BE2C (cell line): ENCODE results near the gene LYSMD3.

Source experiments
- DNase-seq: peaks from one replicate; pipeline ENCODE4 v3.0.0-alpha.2; 2020
- H3K27me3 ChIP-seq: fragments of 250-450 bp; sonication (Bioruptor Pico); 2 replicates; pipeline ENCODE4 v1.5.1; 2020; ENCODE audit warnings: mild to moderate bottlenecking
- H3K36me3 ChIP-seq: fragments of 250-450 bp; sonication (Bioruptor Pico); 2 replicates; pipeline ENCODE4 v1.5.1; 2020; ENCODE audit warnings: mild to moderate bottlenecking
- H3K4me1 ChIP-seq: fragments of 250-450 bp; sonication (Bioruptor Pico); 2 replicates; pipeline ENCODE4 v1.5.1; 2020
- H3K4me3 ChIP-seq: 2 replicates; pipeline ENCODE4 v1.5.1; 2011; ENCODE audit warnings: low read depth, low read length
- H3K9me3 ChIP-seq: fragments of 250-450 bp; sonication (Bioruptor Pico); 2 replicates; pipeline ENCODE4 v1.5.1; 2020
- CTCF ChIP-seq: IDR thresholded peaks from 2 replicates; pipeline ENCODE4 v1.5.1; 2012; ENCODE audit warnings: mild to moderate bottlenecking, low read depth, low read length

Gene LYSMD3

DNA sequence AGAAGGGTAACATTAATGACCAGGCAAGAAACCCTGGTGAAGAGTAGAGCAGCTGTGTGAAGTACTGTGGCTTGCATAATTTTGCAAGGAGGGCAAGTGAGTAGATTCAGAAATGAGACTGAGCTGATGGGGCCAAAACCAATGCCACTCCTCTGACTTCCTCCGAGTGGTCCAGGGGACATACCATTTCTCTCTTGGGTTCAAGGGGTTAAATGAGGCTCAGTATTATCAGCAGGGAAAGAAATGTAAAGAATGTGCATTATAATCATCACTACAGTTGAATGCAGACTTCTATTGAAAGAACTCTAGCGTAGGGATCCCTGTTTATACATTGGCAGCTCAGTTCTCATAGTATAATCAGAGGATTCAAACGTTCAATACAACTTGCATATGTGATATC is 44.8 kb downstream of the LYSMD3 start:
- Histone ChIP-seq H3K36me3 (no peaks in the 10 kb centered on the region), H3K9me3 (no peaks in the 10 kb centered on the region), H3K4me1 (no peaks in the 10 kb centered on the region), H3K4me3 (no peak overlapping the region), H3K27me3 (no peaks in the 10 kb centered on the region)
- TF ChIP-seq CTCF = no peak
- no peak for DNase-seq

DNA sequence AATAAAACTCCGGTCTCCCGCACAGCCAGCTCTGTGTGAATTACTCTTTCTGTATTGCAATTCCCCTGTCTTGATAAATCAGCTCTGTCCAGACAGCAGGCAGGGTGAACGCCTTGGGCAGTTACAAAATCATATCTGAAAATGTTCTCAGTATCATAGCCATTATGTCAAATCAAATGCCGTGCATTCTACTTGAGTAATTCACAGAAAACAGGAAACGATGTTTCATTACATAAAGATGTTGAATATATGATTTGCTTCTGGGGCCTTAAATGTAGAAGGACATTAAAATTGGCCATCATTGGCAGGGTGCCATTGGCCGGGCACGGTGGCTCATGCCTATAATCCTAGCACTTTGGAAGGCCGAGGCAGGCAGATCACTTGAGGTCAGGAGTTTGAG is 46.2 kb downstream of the LYSMD3 start:
- no peaks in the 10 kb centered on the region for H3K9me3 ChIP-seq
- no peaks in the 10 kb centered on the region for H3K4me1 ChIP-seq
- no peak for DNase-seq
- H3K27me3 ChIP-seq = no peaks in the 10 kb centered on the region
- H3K36me3 ChIP-seq = no peaks in the 10 kb centered on the region
- no peak overlapping the region for H3K4me3 ChIP-seq
- no peak for TF ChIP-seq CTCF

DNA sequence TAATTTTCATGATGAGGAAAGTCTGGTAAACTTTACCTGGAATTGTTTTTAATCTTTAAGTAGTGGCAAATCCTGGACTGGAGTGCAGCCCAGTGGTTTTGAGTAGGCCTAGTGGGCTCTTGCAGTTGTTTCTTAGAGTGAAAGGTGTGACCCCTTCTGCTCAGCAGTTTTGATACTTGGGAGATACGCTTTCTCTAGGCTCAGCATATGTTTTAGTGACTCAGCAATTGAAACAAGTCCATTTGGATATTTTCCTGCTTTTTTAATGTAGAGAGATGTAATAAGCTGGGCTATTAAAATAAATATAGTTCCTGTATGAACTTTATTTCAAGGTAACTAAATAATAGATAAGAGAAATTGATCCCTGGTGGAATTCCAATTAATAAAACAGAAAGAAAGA is 48.7 kb downstream of the LYSMD3 start:
- Histone ChIP-seq H3K4me1 (no peaks in the 10 kb centered on the region), H3K36me3 (no peaks in the 10 kb centered on the region), H3K4me3 (no peak overlapping the region), H3K9me3 (no peaks in the 10 kb centered on the region), H3K27me3 (no peaks in the 10 kb centered on the region)
- no peak for TF ChIP-seq CTCF
- no peak for DNase-seq

DNA sequence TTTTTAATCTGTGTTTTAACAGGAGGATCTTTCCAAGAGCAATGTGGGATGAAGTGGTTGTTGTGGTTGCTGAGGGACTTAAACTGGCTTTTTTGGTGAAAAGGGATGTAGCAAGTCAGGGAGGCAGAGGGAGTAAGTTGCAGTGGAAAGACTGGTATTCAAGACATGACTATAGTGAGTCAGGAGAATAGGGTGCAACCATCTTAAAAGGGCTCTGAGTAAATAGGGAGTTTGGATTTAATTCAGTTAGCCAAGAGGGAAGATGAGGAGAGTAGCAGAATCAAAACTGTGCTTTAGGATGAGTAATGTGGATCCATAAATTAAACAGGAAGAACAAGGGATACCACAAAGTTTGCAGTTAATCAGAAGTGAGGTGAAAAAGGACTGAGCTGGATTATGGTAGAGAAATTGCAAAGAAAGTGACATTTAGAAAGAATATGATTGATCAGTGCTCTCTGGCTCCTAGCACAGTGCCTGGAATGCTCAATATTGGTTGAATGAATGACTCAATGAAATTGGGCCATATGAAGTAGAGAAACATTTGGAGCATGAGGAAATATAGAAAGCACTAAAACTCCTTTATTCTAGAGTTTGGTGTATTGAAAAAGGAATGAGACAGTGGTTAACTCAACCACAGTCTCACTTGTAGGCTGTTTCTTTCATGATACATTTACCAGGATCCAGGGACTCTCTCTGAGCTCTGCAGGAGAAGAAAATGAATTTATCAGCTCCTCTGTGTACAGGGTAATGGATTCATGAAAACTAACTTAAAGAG is 49.6 kb downstream of the LYSMD3 start:
- Histone ChIP-seq H3K4me1 (no peaks in the 10 kb centered on the region), H3K27me3 (no peaks in the 10 kb centered on the region), H3K9me3 (no peaks in the 10 kb centered on the region), H3K36me3 (no peaks in the 10 kb centered on the region), H3K4me3 (no peak overlapping the region)
- TF ChIP-seq CTCF = no peak
- no peak for DNase-seq

DNA sequence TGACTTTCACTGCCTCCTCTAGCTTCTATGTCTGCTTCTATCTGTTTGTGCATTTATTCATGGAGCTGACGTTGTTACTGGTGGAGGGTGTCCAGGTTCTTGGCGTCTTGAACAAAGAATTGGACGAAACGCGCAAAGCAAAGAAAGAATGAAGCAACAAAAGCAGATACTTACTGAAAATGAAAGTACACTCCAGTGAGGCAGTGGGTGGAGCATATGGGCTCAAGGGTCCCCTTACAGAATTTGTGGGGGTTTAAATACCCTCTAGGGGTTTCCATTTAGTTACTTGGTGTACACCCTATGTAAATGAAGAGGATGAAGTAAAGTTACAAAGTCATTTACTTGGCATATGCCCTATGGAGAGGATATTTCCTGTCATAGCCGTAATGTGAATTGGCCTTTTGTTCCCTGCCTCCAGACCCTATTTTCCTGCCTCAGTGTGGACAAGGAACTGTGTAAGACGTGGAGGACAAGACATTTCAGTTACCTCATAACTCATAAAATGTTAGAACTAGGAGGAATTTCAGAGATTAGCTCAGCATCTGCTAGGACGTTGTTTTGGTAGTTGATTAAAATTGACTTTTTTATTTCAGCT is 51.7 kb downstream of the LYSMD3 start:
- DNase-seq = no peak
- no peaks in the 10 kb centered on the region for H3K4me1 ChIP-seq
- H3K4me3 ChIP-seq = no peak overlapping the region
- H3K9me3 ChIP-seq = no peaks in the 10 kb centered on the region
- H3K36me3 ChIP-seq = no peaks in the 10 kb centered on the region
- H3K27me3 ChIP-seq = no peaks in the 10 kb centered on the region
- no peak for TF ChIP-seq CTCF

GRCh38 chr5:90477073-90477472 is 52.3 kb downstream of the LYSMD3 start:
- H3K36me3 ChIP-seq = no peaks in the 10 kb centered on the region
- H3K4me1 ChIP-seq = no peaks in the 10 kb centered on the region
- H3K4me3 ChIP-seq = no peak overlapping the region
- no peaks in the 10 kb centered on the region for H3K9me3 ChIP-seq
- TF ChIP-seq CTCF = no peak
- H3K27me3 ChIP-seq = no peaks in the 10 kb centered on the region
- no peak for DNase-seq
